Left cardiac atrium (tissue), 4 donors: ENCODE measurements around the gene TOMM22. TPM values are rescaled to one million over a fixed set of nuclear protein-coding genes. Genes with fewer than 3 reads are reported as not detected.
A peak's percentile ranks its signal among the peaks of the same experiment; 100 is the strongest.

Source experiments
- ATAC-seq, 2 donors: fragments of 200-7000 bp; cut with Tn5 transposase; one replicate each; pipeline ENCODE4 v1.9.1; 2020; ENCODE audit warnings: mild to moderate bottlenecking in 2 of 2, moderate library complexity in 2 of 2
- DNase-seq: peaks from one replicate; pipeline ENCODE4 v3.0.0-alpha.2; 2020
- intact Hi-C, 2 donors: fragments of 100-400 bp; cut with DNase I; formaldehyde crosslinking; loops; one replicate each; pipeline versions ENCODE4 v1.14.1 to v1.15.1; 2022 to 2023
- total RNA-seq, 2 donors: library from RNA; stranded (reverse); fragmentation: NEBNext Ultra II Directional; extraction: Animal tissue kit (Norgen Biotek cat#: 25700); gene quantifications; one replicate each; pipeline ENCODE4 v1.2.1, GENCODE V29; 2021
- donor health status: DM: no; HTN: yes; CAD: no.
- donor health status: DM: no; HTN: yes; CAD: no; lungs with severe emphysema.
- donor health status: DM: yes; HTN: yes; CAD: no.
- donor health status: Dilated cardiomyopathy.

TOMM22 gene
- total RNA-seq, 2 donors from 2014 or later: 56.0 to 67.2 TPM

DNA sequence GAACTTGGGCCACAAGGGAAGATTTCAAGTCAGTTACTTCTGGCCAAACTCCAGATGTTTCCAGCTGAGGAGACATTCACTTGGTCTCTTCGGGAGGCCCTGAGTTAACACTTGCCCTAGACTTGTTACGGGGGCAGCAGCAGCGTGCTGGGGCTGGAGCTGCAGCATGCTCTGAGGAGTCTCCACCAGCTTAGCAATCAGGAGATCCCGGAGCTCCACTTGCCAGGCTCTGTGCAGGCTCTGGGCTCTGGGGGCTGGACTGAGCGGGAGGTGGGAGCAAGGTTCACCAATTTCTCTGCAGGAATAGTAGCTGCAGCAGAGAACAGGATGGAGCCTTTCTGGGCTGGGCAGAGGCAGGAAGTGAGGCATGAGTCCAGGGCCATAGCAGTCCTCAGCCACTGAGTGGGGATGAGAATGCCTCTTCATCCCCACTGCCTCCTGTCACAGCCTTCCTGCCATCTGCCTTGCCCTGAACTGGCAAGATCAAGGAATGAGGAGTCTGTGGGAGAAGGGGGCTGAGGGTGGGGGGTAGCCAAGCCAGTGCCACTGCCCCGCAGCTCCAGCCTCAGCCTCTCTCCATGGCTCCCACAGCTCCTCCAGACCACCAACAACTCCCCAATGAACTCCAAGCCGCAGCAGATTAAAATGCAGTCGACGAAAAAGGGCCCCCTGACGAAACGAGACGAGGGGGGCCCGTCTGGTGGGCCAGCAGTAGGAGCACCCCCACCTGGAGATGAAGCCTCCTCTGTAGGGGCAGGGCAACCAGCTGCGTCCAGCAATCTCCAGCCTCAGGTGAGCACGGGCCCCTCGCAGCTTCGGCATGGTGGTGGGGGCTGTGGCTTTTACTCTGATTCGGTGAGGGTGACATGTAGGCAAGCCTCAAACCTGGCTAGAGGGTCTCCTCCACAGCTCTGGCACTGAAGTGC, 47.4 kb downstream of the TOMM22 start:
- intact Hi-C loops: no loop called here
- DNase-seq (no peak), ATAC-seq (no peak)

DNA sequence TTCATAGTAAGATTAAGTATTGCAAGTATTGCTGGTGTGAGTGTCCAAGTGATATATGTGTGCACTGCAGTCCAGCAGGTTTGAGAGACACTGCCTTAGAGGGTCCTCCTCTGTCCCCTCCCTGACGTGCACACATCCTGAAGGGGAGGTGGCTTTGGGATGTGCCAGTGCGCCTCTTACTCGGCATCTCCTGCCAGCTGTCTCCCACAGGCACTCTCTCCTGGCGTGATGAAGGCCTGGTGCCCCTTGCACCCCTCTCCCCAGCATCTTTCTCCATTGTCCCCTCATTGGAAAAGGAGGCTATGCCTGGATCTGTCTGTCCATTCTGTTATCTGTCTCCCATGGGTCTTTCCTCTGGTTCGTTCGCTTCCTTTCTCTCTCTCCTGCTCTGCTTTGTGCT, 48.2 kb downstream of the TOMM22 start:
- DNase-seq: no peak
- no peak for ATAC-seq
- intact Hi-C loops: no loop called here

DNA sequence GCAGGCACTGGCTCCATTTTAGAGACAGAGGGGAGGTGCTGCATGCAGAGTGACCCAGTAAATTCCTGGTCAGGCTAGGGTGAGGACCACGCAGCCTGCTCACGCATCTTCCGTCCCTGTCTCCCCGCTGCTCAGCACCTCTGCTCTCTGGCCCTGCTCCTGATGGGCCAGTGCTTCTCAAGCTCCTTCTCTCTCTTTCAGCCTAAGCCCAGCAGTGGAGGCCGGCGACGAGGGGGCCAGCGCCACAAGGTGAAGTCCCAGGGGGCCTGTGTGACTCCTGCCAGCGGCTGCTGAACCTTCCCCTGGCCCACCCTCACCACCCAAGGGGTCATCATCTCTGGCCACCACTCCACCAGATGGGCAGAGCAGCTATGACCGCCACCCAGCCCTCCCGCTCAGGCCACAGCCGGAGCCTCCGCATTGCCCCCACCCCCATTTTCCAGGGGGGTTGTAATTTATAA, 48.7 kb downstream of the TOMM22 start:
- intact Hi-C loops: no loop called here
- ATAC-seq: no peak
- DNase-seq: no peak

DNA sequence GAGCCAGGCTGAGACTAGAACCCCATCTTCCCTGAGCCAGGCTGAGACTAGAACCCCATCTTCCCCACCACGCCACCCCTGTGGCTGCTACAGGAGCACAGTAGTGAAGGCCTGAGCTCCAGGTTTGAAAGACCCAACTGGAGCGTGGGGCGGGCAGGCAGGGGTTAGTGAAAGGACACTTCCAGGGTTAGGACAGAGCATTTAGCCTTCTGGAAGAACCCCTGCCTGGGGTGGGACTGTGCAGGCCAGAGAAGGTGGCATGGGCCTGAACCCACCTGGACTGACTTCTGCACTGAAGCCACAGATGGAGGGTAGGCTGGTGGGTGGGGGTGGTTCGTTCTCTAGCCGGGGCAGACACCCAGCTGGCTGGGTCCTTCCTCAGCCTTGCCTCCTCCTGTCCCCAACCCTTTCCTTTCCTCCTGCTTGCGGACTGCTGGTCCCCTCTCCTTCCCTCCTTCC, 50.0 kb downstream of the TOMM22 start:
- DNase-seq: no peak
- intact Hi-C loops: no loop called here
- no peak for ATAC-seq

DNA sequence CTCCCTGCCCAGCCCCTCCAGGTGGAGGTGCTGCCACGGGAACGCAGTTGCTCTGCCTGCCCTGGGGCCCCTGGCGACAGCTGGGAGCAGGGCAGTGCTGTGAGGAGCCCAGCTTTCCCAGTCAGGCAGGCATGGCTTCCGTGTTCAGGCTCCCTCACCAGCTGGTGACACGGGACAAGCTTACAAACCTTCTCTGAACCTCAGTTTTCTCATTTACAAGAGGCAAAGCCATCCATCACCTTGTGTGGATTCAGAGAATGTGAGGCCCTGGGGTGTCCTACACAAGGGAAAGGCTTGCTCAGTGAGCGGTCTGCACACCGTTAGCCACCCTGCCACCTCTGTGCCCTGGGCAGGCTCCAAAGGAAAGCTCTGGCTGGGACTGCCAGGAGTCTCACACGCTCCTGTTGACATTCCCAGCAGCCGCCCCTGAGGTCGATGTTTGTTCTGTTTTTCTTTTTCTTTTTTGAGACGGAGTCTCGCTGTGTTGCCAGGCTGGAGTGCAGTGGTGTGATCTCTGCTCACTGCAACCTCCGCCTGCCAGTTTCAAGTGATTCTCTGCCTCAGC, 50.6 kb downstream of the TOMM22 start:
- ATAC-seq (no peak), DNase-seq (no peak)
- intact Hi-C loops: no loop called here

- ATAC-seq: peak; percentile 35 to 54
- no peak for DNase-seq
- intact Hi-C loops: no loop called here
Observed at GRCh38 chr22:38733329-38733723, 51.6 kb downstream of the TOMM22 start.

DNA sequence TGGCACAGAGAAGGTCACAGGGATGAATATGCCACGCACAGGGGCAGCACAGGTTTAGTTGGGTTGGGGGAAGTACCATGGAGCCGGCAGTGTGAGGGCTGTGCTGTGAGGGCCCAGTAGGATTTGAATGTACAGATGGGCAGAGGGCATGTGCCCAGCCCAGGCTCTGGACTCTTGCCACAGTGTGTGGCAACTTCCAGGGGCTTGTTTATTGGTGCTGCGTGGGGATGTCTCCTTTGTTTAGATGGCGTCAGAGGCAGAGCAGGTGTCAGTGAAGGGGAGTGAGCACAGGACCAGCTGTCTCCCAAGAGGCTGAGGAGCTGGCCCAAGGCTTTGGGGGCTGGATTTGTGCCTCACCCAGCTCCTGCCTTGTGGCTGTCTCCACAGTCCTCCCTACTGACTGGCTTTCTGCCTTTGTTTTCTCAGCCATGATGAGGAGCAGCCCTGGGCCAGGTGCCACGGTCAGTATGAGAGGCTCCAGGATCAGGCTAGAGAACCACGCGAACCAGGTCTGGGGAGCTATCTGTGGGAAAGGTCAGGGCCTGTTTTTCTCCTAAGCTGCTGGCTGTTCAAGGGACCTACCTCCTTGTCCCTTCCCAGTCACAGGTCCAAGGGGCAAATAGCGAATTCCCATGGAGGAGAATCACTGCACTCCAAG, 52.1 kb downstream of the TOMM22 start:
- peak; percentile 35 to 68 for ATAC-seq
- peak; percentile 51 for DNase-seq
- intact Hi-C loops: no loop called here

DNA sequence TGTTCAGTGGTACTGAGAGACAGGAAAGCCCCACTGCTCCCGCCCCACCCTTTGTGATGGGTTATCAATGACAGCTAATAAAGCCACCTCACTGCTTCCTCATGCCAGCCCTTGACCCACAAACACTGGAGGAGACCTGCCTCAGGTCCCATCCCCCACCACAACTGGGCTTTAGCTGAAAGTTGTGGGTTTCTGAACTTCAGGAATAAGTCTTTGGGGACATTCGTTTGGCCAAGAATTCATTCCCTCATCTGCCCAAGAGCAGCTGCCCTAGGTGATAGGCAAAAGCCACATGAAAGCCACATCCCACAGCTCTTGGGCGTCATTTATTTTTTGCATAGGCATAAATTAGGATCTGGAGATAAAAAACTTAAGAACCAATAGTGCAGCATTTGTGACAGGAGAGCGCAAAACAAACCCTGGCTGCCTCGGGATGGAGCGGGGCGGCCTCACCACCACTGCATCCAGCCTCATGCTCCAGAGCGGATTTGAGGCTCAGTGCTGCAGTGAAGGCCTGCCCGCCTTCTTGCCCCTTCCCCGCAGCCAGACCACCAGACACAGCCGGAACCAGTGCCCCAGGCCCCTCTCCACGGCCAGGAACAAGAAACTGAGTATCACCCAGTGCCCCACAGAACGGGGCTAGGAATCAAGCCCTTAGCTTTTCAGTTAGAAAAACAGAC, 52.8 kb downstream of the TOMM22 start:
- no peak for ATAC-seq
- intact Hi-C loops: no loop called here

More for the DNA sequence above, 52.8 kb downstream of the TOMM22 start:
- DNase-seq: peak; percentile 20

Other genes with a start within 250 kb of the TOMM22 start
- 10 to 100 TPM in 1 of 2 donors, 1 to 10 TPM in 1; 7.2 to 15.9 TPM for gene KCNJ4, start 226.8 kb upstream of the TOMM22 start, total RNA-seq
- gene KDELR3, start 213.9 kb upstream of the TOMM22 start, total RNA-seq: 10 to 100 TPM in 1 of 2 donors, 1 to 10 TPM in 1; 9.2 to 10.1 TPM
- gene DDX17, start 175.6 kb upstream of the TOMM22 start, total RNA-seq: 100 to 1,000 TPM; 209 to 220 TPM
- gene DMC1, start 111.8 kb upstream of the TOMM22 start, total RNA-seq: 1 to 10 TPM; 1.2 to 1.4 TPM
- under 1 TPM; 0.44 to 0.68 TPM for gene FAM227A, start 25.6 kb upstream of the TOMM22 start, total RNA-seq
- gene CBY1, start 25.3 kb upstream of the TOMM22 start, total RNA-seq: 10 to 100 TPM; 36.0 to 39.1 TPM
- gene JOSD1, start 19.0 kb downstream of the TOMM22 start, total RNA-seq: 10 to 100 TPM; 22.7 to 33.2 TPM
- 10 to 100 TPM; 25.1 to 33.5 TPM for gene GTPBP1, start 24.0 kb downstream of the TOMM22 start, total RNA-seq
- 100 to 1,000 TPM; 109 to 133 TPM for gene SUN2, start 74.0 kb downstream of the TOMM22 start, total RNA-seq
- gene DNAL4, start 112.2 kb downstream of the TOMM22 start, total RNA-seq: 10 to 100 TPM in 1 of 2 donors, 1 to 10 TPM in 1; 8.8 to 10.8 TPM
- 10 to 100 TPM; 26.9 to 30.8 TPM for gene NPTXR, start 162.1 kb downstream of the TOMM22 start, total RNA-seq
- 10 to 100 TPM; 46.0 to 54.3 TPM for gene CBX6, start 190.3 kb downstream of the TOMM22 start, total RNA-seq